HG02588 (cell line): Measurements from ENCODE around the gene MAGEB17.
"Not testable (repeated sequence)": the region's sequence is repeated elsewhere in the genome, so short reads cannot be mapped to it uniquely, and the experiment has no call there.

Experiments used
- ATAC-seq: cut with Tn5 transposase; IDR thresholded peaks from one replicate; pipeline ENCODE4 v1.9.1; 2021; ENCODE audit warnings: mild to moderate bottlenecking, moderate library complexity; ENCODE audit not compliant: unreplicated experiment

MAGEB17 gene, protein sequence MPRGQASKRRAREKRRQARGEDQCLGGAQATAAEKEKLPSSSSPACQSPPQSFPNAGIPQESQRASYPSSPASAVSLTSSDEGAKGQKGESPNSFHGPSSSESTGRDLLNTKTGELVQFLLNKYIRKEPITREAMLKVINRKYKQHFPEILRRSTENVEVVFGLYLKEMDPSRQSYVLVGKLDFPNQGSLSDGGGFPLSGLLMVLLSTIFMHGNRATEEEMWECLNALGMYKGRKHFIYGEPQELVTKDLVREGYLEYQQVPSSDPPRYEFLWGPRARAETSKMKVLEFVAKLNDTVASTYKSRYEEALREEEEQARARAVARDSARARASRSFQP

DNA sequence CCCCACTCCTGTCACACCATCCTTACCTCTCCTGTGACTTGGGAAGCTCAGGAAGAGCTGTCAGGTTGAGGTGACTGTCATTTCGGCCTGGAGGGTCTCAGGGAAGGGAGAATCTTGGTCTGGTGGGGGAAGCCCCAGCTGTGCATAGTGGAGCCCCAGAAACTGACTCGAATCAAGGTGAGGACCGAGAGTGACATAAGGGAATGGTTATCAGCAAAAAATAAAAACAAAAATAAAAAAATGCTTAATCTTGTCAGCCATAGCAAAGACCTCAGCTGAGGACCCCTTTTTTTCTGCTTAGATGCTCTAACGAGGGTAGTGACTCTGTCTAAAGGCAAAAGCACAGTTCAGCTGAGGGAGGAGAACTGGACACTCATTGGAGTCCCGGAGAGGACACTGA is at the start of gene MAGEB17:
MAGEB17 (plus strand) TSS at position 301 of the 400 bp plus-strand sequence. CDS start 2,902 bp downstream, outside the sequence.
- ATAC-seq, result no peak

DNA sequence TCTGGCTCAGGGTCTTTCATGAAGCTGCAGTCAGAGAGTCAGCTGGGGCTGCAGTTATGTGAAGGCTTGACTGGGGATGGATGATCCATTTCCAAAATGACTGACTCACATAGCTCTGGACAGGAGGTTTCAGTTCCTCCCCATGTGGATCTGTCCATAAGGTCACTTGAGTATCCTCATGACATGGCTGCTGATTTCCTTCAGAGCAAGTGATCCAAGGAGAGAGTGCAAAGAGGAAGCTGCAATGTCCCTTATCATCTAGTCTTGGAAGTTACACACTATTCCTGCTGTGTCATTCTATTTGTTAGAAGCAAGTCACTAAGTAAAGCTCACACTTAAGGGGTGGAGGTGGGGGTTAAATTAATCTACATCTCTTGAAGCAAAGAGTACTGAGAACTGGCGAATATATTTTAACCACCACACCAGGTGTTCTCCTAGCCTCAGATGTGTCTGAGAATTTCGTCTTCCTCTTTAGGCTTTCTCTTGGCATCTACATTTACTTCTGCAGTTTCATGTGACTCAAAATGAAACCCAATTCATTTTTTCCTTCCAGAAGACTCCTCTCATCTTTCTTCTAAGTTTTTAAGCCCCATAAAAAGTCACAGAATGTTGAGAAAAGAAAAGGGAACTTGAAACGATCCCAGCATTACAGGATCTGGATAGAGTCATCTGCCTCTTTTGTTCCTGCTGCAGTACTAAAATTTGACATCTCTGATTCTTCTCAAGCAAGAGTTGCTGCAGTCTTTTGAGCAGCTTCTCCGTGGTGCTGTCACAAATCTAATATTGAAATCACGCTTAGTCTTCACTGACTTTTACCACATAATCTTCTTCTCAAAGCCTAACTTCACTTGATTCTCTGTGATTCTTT is 47.7 kb upstream of the MAGEB17 start:
- peak; percentile 90 for ATAC-seq

DNA sequence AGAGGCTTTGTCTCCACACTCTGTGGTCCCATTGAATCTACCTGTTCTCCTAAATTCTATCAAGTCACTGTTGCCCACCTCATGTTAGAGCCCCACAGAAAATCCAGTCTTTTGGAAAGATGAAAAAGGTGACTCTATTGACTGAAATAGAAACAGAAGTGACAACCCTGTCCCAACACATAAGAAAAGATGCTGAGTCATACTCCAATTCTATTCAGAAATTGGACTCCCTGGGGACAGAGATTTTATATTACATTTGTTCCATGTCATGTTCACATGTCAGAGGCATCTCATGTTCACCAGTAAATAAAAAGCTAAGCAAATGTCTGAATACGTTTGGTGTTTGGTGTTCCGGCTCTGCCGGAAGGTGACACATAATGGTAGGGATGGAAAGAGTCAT is 46.9 kb upstream of the MAGEB17 start:
- ATAC-seq, result no peak

DNA sequence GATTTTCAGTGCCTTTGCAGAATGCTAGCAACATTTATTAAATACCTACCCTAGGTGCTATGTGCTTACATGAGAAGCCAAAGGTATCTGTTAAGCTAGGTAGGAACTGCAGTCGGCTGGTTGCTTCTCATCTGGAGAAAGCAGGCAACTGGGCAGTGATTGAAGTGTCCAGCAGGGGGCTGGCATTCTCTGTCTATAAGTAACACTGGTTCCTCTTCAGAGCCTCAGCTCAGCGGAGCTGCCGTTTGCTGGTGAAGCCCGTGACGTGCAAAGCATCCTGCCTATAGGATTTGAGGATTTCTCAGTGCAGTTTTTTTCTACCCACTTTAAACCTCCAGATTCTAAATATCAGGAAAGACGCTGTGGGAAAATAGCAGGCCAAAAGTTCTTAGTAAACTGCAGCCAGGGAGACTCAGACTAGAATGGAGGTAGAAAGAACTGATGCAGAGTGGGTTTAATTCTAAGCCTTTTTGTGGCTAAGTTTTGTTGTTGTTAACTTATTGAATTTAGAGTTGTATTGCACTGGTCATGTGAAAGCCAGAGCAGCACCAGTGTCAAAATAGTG is 44.0 kb upstream of the MAGEB17 start, which contains the start of gene GRPR:
GRPR (plus strand) TSS at position 344 of the 565 bp plus-strand sequence. CDS start 389 bp downstream, outside the sequence.
- ATAC-seq, result peak; percentile 71

DNA sequence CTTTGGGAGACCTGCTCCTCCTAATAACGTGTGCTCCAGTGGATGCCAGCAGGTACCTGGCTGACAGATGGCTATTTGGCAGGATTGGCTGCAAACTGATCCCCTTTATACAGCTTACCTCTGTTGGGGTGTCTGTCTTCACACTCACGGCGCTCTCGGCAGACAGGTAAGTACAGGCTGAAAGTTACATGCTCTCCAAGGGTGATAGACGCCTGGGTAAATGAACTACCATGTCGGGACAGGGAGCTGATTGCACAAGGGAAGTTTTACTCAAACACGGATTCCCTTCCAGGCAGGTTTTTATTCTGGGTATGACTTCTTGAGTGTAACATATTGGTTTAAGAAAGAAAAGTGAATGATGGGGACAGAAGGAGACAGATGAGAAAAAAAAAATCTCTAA is 43.1 kb upstream of the MAGEB17 start:
- no peak for ATAC-seq

DNA sequence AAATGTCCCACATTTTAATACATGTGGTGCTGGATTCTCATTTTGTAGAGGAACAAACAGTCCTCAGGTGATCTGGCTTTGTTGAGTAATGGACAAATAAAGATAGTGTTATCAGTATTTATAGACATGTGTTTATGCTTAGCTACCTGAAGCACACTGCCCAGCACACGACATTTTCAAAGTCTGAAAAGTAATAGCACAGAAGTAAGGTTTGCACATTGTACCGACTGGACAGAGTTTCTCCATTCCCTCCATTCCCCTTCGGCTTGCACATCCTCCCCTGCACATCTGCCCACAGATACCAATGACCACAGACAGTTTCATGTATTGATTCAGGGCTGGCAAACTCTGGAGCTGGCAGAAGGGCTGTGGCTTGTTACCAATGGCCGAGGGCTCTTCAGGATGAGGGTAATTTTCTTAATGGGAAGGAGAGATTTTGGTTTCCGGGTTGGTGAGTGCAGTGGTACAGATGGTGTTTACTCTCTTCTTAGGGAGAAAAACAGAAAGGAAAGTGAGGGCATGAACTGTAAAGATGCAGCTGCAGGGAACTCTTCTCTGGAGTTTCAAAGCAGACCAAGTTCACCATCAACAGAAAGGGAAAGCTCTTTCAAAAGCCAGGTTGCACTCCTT is 41.6 kb upstream of the MAGEB17 start:
- ATAC-seq, result no peak

DNA sequence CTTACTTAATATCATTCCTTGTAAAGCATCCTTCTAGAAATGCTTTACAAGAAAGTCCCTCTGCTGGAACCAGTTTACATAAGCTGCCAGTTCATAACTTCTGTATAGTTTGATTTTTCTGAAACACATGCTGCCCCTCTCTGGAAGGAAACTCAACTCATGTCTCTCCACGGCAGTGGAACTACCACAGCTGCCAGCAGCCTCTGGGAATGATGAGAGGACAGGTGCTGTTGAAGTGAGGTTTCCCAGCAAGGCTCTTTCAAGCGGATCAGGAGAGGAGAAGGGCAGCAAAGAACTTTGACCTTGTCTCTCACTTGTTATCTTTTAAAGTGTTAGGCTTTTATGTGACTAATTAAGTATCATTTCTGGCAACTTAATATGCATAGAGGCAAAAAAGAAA is 36.6 kb upstream of the MAGEB17 start:
- ATAC-seq, result no peak

DNA sequence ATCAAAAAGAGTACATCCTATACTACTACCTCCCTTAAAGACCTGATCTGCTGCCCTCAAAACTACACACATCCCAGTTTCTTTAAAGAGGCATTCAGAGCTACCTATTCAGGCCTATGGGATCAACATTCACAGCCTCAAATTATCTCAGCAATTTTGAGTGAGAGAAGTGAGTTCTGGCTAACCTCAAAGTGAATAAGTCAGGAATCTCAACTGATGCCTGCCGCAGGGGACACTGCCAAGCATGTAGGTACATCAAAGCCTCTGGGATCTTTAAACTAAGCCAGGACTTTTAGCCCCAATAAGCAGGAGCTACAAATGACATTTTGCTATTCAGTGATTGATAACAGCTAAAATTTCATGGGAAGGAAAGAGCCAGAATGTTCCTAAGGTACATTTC is 32.3 kb upstream of the MAGEB17 start:
- no peak for ATAC-seq

DNA sequence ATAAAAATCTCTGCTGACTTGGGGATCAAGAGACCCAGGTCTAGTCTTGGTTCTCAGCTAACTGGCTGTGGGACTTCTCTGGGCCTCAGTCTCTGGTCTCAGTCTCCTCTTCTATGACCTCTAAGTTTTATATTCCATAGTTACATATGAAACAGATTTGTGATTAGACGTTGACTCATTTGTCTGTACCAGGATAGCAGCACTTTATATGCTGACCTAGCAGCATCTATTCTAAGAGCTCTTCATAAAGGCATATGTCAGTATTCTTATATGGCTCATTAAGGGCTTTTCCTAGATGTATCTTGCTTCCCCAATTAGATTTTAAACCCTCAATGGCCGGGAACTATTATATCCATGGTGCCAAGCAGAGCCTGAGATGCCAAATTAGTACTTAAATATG is 31.2 kb upstream of the MAGEB17 start:
- ATAC-seq, result no peak

DNA sequence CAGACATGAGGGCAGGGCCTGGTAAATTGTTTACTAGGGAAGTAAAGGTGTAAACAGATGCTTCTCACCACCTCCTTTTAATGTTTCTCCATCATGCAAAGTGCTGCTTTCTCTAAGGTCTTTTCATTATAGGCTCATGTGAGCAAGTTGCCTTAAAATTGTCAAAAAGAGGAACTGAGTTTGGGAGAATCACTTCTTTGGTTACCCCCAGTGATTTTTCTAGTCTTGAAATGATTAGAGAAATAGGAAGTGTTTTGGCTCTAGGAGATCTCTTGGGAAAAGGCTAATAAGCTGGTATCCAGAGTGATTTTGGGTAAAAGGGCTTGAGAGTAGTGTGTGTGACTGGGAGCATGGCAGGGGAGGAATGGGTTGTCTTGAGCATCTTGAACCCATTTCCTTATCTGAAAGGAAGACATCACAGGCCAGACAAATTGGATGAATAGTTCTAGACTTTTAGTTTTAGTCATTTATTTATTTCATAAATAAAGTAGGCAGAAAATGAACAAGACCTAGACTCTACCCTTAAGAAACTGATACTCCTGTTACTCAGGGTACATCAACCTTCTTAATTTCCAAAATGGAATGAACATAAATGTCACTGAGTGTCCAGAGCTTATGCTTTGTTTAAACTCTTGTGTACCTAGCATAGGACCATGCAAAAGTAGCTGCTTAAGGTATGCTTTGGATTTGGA is 29.7 kb upstream of the MAGEB17 start:
- peak; percentile 68 for ATAC-seq

DNA sequence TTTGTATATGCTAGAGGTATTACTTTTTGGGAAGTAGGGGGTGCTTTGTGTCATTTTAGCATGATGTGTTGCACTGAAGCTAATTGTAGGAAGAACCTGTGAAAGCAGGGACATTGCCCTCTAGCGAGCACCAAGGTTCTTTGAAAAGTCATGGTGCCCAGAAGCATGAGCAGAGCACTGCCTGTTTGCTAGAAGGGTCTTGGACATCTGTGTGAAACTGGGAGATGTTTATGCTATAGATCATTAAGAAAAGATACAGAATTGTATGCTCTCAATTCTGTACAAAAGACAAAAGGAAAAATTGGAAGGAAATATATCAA is 29.2 kb upstream of the MAGEB17 start:
- ATAC-seq, result no peak

DNA sequence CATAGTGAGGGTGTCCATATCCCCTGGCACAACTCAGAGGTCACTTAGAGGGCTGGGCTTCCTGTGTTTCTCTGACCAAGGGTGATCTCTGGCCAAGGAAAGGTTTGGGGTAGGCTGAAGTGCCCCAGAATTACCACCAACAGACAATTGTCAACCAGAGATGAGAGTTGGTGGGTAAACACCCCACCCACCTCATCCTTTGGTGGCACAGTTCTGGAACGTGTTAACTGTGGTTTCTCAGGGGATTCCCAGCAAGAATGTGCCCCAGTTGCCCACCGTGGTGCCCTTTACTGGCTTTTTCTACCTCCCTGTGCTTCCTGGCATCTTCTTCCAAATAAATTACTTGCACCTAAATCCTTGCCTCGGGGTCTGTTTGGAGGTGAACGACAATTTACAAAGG is 26.8 kb upstream of the MAGEB17 start:
- no peak for ATAC-seq

DNA sequence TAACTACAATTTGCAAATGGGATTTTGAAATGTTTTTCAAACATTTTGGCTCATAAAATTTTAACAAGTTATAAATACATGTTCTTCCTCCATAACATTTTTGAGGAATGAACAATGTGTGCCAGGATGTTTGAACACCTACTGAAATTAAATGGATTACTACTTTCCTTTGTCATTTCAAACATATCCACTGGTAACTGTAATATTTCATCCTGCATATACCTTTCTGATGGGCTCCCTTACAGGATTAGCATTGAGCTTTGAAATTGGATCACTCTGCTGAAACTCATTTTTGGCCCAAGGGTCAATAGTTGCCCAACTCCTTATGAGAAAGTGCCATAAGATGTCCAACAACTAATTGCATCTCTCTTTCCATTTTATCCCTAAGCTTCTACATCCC is 26.3 kb upstream of the MAGEB17 start:
- ATAC-seq, result no peak

DNA sequence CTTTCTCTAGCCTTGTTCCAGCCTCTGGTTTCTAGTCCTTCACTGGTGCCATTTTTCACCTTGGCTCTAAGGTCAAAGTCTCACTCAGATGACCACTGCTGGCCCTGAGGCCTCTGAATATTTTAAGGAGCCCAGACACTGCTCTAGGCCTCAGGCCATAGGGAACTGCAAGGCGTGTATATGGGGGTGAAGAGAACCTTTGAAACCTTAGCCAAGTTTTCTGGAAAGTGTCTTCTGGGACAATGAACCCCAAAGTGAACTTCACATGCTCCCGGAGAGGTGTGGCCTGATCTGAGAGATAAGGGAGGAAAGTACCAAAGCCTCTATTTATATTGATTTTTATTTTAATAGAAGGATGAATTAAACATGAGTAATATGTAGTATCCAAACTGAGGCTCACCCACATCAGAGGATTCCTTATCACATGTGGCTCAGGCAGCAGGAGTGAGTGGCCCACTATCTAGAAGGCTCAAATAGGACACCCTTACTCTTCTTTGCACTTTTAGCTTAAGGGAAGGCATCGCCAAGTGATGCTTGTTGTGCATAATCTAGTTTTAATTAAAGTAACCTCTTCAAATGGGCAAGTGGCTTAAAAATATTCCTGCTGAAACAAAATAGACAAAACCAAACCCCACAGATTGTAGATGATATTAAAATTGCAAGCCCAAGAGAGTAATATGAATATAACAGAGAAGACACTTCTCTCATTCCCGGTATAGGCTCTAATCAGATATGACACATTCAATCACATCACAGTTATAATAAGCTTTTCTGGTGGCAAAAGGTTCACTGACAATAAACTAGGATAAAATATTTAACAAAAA is 25.6 kb upstream of the MAGEB17 start:
- no peak for ATAC-seq

DNA sequence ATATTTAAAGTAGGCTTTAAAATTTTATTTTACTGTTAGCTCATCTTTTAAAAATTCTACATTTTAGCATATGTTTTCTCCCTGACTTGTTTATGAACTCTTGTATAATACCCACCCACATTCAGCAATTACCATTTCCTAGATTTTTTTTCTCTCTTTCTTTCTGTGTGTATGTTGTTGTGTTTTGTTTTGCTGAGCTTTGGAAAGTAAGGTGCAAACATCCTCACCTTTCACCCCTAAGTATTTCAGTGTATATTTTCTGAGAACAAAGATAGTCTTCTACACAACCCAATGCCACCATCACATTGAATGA is 25.1 kb upstream of the MAGEB17 start:
- no peak for ATAC-seq

DNA sequence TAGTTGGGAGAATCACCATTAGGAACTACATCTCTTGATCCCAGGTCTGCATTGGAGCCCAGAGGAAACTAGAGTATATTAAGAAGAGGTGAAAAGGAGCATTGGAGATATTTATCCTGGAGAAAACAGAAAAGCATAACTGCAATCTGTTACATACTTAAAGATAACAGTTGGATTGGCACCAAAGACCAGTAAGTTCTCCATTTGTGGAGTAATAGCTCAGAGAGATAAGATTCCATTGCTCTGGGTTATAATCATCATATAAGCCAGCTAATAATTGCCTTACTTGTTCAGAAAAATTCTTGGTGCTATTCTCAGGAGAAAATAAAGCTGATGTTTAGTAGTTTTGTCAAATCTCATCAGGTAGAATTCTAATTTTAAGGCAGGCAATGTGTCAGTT is 23.3 kb upstream of the MAGEB17 start:
- ATAC-seq, result no peak

DNA sequence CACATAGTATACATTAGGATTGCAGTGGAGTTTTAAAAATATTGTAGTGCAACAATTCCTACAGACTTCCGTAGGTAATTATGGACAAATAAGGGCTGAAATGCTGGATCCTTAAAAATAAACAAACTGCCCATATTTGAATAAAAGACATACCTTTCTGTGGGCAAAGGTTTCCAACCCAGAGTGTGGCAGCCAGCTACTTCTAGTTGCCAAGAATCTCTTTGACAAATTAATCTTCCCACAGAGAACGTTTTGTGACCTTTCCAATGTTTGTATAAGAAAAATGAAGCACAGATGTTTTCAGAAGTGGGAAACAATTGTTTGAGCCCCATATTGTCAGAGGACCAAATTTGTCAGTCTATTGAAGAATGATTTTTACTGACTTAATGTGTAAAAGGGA is 22.9 kb upstream of the MAGEB17 start:
- no peak for ATAC-seq

DNA sequence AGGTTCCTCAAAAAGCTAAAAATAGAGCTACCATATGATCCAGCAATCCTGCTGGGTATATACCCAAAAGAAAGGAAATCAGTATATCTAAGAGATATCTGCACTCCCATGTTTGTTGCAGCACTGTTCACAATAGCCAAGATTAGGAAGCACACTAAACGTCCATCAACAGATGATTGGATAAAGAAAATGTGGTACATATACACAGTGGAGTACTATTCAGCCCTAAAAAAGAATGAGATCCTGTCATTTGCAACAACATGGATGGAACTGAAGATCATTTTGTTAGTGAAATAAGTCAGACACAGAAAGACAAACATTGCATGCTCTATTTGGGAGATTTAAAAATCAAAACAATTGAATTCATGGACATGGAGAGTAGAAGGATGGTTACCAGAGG is 22.2 kb upstream of the MAGEB17 start:
- not testable (repeated sequence) for ATAC-seq

DNA sequence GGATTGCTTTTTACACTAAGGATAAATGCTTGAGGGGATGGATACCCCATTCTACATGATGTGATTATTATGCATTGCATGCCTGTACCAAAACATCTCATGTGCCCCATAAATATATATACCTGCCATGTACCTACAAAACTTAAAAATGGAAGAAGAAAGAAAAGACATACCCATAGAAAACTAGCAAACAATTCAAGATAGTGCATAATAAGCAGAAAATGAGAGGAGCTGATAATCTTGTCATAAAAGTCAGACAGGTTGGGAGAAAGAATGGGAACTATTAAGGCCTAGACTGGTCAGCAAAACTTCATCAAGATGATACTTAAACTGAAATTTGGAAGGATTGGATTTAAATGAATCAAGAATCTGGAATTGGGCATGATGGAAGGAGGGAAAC is 21.6 kb upstream of the MAGEB17 start:
- ATAC-seq, result no peak

DNA sequence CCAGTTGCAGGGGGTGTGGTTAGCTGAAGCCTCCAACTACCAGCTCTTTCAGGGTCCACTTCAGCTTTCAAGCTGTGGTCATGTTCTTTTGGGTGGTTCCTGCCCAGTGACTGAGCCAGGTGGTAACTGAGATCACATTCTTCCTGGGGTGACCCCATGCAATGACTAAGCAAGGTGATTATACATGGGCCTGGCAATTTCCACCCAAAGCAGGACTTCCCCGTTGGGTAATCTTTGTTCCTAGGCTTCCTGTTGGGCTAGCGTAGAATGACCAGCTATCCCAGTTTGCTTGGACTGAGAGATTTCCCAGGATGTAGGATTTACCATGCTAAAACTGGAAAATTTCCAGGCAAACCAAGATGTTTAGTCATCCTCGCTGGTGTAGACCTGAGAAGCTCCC is 18.4 kb upstream of the MAGEB17 start:
- ATAC-seq, result no peak
